ENCODE data around the gene RMI2.

Gene RMI2

DNA sequence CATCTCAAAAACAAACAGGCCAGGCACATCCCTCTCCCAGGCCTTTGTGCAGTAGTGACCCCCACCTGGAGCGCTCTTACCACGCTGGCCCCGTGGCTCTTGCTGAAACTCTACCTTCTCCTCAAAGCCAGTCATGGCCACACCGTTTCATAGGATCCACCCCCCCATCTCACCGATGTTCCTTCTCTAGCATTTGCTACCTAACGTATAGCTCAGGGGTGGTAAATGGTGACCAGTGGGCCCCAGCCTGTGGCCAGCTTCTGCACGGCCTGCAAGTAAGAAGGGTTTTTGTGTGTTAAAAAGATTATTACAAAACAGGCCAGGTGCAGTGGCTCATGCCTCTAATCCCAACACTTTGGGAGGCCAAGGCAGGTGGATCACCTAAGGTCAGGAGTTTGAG, 43.8 kb downstream of the RMI2 start:
- no peak for DNase-seq

GRCh38 chr16:11389631-11390565, 44.6 kb downstream of the RMI2 start:
- no peak for DNase-seq

- DNase-seq: no peak
These were observed 45.6 kb downstream of the RMI2 start for GRCh38 chr16:11390573-11391495.

GRCh38 chr16:11391576-11391975, 46.3 kb downstream of the RMI2 start:
- peak; percentile 83 for DNase-seq

DNA sequence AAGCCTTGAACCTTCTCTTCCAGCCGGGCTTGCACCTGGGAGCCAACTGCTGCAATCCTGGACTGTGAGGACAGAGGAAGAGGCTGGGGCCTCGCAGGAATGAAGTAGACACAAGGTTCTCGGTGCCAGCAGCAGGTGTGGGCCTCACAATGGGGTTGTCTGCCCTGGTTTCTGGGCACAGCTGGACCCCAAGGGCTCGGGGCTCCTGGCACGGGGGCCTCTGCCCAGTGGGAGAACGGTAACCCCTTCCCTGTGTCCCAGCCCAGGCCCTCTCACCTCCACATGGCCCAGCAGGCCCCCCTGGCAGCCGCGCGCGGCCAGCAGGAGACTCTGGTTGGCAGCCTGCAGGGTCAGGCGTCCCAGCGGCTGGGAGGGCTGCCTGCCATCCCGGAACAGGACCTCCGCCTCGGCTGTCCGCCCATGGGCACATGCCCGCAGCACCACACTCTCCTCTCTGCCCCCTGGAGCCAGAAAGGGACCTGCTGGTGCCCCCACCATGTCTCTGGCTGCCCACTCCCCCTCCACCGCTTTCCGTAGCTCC, 46.9 kb downstream of the RMI2 start:
- DNase-seq: no peak

GRCh38 chr16:11393366-11393765, 48.1 kb downstream of the RMI2 start:
- no peak for DNase-seq

GRCh38 chr16:11393861-11394592, 48.8 kb downstream of the RMI2 start:
- no peak for DNase-seq

DNA sequence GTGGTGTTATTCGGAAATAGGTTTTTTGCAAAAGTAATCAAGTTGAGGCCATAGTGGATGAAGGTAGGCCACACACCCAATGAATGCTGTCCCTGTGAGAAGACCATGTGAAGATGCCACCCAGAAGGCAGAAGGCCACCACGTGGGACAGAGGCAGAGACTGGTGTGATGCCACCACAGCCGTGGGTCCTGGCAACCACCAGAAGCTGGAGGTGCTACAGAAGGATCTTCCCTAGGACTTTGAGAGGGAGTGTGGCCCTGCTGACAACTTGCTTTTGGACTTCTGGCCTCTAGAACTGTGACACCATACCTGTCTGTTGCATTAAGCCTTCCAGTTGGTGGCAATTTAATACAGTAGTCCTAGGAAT, 49.3 kb downstream of the RMI2 start:
- DNase-seq: no peak

- DNase-seq: no peak
These were observed 50.0 kb downstream of the RMI2 start for GRCh38 chr16:11395008-11395948.

- no peak for DNase-seq
These were observed 50.6 kb downstream of the RMI2 start for GRCh38 chr16:11395949-11396240.

GRCh38 chr16:11396241-11397048, 51.2 kb downstream of the RMI2 start:
- DNase-seq: no peak

- DNase-seq: no peak
These were observed 52.9 kb downstream of the RMI2 start for GRCh38 chr16:11398136-11398535.

- DNase-seq: no peak
These were observed 53.6 kb downstream of the RMI2 start for GRCh38 chr16:11398851-11399250.

GRCh38 chr16:11399261-11399831, 54.1 kb downstream of the RMI2 start:
- DNase-seq: no peak

- DNase-seq: no peak
These were observed 54.8 kb downstream of the RMI2 start for GRCh38 chr16:11400076-11400475.
